Stimulated activated CD4-positive, alpha-beta T cell treated with anti-CD3 and anti-CD28 coated beads, Interleukin-2, amount 100 ng/mL, for 24 hours (primary cell): ENCODE measurements around the gene PA2G4.

Experiments
- DNase-seq, 2 donors: peaks; one replicate each; pipeline ENCODE4 v3.0.0-alpha.2; 2020

The PA2G4 gene

GRCh38 chr12:56127485-56127887 lies 23.1 kb downstream of the PA2G4 start:
- DNase-seq, result no peak

- DNase-seq, result peak; percentile 96
Measured at GRCh38 chr12:56127888-56128669, 23.7 kb downstream of the PA2G4 start, which contains the start of gene ESYT1. TSS of gene ESYT1 (plus strand) at chr12:56128267. CDS start at chr12:56128320, 53 bp downstream.

DNA sequence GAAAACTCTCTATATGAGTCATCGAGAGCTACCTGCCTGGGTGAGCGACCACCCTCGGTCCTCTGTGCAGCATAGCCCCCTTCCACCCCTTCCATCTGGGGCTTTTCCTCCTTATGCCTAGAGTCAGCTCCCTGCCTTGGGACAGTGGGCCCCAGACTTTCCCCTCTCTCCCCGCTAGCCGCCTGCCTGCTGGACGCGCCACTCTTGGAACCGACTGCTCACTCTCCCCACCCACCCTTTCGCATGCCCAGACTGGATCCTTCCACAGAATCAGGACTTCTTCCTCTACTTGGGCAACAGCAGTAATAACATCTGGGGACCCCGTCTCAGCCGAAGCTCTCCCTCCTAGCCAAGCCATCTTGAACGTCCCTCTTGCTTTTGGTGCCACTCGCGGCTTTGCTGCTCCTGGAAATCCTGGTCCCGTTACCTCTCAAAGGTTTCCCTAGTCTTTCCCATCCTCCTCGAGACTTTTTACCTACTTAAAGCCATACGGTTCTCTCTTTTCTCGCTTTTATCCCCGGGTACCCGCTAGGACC lies 24.4 kb downstream of the PA2G4 start:
- peak in 1 of 2 donors; percentile 32 for DNase-seq

DNA sequence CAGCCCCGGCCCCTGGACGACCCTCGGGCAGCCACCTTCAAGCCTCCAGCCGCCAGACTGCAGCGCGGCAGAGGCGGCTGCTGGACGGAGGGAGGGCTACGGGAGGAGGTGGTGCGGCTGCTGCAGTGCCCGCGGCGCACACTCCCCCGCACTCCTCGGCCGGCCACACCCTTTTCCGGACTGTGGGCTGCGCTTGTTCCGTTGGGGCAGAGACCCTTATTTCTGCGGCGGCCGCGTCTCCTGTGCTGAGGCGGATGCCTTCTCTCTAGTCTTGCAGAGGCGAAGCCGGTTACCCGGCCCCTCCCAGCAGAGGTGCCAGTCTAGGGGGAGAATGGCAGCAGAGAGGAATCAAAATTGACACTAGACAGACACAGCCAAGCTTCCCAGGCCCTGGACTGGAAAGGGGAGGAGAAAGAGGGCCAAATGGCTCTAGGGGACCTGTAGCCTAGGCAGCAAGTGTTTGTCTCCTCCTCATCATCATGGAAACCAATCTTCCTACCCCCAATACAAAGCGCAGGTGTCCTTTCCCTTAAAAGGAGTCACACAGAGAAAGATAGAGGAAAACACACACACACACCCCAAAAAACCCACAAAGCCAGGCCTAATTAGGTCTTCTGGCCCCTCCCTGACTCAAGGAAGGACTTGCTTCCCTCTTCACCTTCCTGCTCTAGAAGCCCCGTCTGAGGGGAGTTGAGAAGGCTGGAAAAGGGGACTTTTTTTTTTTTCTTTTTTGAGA lies 25.0 kb downstream of the PA2G4 start:
- peak; percentile 66 to 76 for DNase-seq

GRCh38 chr12:56129942-56130495 lies 25.7 kb downstream of the PA2G4 start:
- DNase-seq, result no peak

DNA sequence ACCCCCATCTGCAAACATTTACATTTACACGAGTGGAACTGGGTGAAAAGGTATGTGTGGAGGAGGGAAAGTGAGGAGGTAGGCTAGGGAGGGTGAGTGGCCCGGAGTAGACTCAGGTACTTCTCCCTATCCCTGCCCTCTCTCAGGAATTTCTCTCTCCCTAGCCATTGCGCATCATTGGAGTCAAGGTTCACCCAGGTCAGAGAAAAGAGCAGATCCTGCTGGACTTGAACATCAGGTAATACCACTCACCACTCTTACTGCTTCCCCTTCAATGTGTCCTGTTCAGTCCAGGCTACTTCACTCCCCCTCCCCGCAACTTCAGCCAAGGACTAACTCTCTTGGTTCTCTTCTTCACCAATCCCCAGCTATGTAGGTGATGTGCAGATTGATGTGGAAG lies 26.5 kb downstream of the PA2G4 start:
- DNase-seq, result no peak

- no peak for DNase-seq
Measured at GRCh38 chr12:56134897-56135296, 30.5 kb downstream of the PA2G4 start.

GRCh38 chr12:56137853-56138571 lies 33.7 kb downstream of the PA2G4 start:
- DNase-seq, result no peak

DNA sequence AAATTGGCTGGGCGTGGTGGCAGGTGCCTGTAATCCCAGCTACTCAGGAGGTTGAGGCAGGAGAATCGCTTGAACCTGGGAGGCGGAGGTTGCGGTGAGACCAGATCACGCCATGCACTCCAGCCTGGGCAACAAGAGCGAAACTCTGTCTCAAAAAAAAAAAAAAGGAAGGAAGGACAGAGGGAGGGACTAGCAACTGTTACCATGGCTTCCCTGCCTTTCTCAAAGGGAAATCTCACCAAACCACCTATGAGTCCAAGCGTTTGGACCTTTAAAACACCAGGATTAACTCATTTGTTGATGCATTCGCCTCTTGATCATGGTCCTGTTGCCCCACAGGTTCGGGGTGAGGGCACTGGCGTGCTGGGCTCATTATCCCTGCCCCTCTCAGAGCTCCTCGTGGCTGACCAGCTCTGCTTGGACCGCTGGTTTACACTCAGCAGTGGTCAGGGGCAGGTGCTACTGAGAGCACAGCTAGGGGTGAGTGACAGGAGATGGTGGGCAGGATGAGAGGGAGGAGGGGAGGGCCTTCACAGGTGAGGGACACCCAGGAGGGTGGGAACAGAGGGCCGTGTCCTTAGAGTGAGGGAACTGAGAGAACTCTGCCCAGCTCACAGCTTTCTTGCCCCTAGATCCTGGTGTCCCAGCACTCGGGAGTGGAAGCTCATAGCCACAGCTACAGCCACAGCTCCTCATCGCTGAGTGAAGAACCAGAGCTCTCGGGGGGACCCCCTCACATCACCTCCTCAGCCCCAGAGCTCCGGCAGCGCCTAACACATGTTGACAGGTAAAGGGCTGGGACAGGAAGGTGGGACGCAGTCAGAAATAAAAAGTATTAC lies 37.8 kb downstream of the PA2G4 start:
- no peak for DNase-seq

DNA sequence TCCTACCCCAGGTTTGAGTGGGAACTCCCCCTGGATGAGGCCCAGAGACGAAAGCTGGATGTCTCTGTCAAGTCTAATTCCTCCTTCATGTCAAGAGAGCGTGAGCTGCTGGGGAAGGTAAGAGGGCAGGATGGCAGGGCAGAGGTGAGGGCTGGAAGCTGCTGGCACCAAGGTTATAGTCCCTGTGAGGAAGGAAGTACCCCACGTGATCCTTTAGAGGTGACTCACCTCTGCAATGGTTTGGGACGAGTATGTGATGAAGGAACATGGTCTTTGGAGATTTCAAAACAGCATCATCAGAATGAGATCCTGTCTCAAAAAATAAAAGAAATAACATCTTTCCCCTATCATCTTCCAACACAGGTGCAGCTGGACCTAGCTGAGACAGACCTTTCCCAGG lies 38.9 kb downstream of the PA2G4 start:
- DNase-seq, result no peak

DNA sequence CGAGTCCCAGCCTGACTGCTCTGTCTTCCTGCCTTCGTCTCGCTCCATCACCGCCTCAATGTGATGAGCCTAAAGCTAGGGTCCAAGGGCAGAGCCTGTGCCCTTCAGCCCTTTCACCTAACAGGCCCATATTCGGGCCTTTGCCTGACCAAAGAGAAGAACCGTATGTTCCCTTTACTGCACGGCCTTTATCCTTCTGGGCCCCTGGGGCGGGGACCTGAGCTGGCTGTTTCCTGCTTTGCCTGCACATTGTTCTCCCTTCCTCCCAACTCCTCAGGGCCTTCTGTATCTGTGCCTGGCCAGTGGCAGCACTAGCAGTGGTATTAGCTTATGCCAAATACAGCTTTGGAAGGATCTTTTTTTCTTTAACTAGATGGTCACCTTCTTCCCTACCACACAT lies 39.5 kb downstream of the PA2G4 start:
- DNase-seq, result no peak

GRCh38 chr12:56145217-56145616 lies 40.9 kb downstream of the PA2G4 start:
- DNase-seq, result no peak

- DNase-seq, result no peak
Measured at GRCh38 chr12:56146492-56147460, 42.4 kb downstream of the PA2G4 start.

DNA sequence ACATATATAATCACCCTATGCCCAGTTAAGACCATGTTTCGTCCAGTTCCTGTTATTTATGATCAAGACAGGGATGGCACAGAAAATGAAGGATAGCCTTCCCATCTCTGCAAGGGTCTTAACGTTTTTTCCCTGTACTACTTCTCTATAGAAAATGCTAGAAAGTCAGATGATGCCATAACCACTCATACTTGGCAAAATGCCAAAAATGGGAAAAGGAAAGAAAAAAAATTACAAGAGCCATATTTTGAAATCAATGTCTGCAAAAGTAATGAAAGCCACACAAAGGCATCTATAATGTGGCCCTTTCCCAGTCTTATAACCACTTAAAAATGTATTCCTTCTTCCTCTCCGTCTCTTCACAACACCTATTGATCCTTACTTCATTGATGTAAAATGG lies 46.2 kb downstream of the PA2G4 start:
- DNase-seq, result no peak

DNA sequence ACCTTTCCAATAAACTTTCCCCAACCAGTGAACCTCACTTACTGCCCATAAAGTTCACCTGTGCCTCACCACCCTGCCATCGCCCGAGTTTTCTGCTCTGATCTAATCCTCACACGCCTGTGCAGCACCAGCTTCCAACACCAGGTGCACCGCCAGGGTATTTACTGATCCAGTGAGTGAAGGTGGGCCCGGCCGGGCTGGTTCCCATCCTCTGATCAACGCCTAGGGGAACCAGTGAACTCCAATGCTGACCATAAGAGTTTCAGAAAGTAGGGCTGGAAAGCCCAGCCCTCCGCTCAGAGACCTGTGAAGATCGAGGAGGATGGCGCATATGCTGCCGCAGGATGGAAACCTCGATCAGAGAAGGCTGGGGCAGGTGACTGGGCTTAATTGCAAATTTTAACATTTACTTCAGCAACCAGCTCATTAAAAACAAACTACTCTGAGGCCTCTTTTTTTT lies 47.3 kb downstream of the PA2G4 start:
- peak; percentile 72 to 77 for DNase-seq

- peak; percentile 95 to 96 for DNase-seq
Measured at GRCh38 chr12:56152132-56152755, 47.9 kb downstream of the PA2G4 start, which contains the start of gene MYL6B. TSS of gene MYL6B (plus strand) at chr12:56152587. CDS start at chr12:56153919, 1,332 bp downstream.

- DNase-seq, result no peak
Measured at GRCh38 chr12:56152756-56153677, 48.7 kb downstream of the PA2G4 start.

DNA sequence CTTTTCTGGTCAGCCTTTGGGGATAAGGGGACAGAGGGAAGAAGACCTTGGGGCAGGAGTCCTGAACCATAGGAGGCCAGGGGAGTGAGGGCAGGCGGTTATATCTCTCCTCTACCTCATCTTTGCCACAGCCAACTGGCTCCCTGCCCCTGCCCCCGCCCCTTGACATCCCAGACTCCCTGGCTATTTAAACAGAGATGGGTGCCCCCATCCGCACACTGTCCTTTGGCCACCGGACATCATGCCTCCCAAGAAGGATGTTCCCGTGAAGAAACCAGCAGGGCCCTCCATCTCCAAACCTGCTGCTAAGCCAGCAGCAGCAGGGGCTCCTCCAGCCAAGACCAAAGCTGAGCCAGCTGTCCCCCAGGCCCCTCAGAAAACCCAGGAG lies 49.3 kb downstream of the PA2G4 start:
- DNase-seq, result no peak

DNA sequence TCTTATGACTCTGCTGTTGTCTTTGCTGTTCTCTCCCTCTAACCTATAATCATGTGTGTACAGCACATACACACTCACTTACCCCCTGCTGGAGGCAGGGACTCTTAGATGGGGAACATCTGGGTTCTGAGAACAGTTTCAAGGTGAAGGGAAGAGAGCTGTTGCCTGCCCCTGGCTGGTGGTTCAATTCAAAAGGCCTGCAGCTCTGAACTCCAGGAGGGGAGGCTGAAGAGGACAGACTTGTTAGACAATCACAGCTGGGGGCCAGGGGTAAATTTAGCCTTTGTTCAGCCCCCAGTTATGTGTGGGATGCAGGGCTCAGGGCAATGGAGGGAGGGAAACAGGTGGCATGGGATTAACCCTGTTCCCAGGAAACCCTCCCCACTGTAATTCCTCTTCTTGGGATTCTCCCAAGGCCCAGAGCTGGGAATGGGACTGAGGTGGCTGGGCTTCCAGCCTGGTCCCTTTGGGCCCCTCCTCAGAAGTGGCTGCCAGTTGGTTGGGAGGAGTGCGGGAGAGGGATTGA lies 50.0 kb downstream of the PA2G4 start:
- no peak for DNase-seq
